ENCODE data around the gene TRAPPC12.
"Not testable (repeated sequence)": the region's sequence is repeated elsewhere in the genome, so short reads cannot be mapped to it uniquely, and the experiment has no call there.

Gene TRAPPC12

GRCh38 chr2:3379647-3380534 lies at the start of gene TRAPPC12:
TSS of gene TRAPPC12 (plus strand) at chr2:3379694. CDS start at chr2:3387624, 7,930 bp downstream.
- peak; percentile 86 for DNase-seq (ENCODE audit: low spot score)

DNA sequence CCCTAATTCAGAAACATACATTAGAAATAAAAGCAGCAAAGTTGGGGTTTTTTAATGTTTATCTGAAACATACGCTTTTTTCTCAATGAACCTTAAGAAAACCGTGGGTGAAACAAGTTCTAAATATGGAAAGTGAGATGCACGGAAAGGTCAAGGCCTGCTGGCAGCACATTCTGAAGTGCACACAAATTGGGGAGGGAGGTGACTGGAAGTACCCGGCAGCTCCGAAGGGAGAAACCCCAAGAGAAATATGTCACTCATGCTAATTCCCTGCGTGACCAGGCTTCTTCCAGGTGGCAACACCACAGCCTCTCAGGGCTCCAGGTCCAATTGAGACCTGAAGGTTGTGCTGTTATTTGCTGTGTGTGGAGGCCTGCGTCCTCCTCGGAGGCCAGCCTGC lies 47.4 kb upstream of the TRAPPC12 start:
- DNase-seq (ENCODE audit: low spot score) = no peak

- no peak for DNase-seq (ENCODE audit: low spot score)
These were observed 44.8 kb upstream of the TRAPPC12 start for GRCh38 chr2:3334392-3335345.

DNA sequence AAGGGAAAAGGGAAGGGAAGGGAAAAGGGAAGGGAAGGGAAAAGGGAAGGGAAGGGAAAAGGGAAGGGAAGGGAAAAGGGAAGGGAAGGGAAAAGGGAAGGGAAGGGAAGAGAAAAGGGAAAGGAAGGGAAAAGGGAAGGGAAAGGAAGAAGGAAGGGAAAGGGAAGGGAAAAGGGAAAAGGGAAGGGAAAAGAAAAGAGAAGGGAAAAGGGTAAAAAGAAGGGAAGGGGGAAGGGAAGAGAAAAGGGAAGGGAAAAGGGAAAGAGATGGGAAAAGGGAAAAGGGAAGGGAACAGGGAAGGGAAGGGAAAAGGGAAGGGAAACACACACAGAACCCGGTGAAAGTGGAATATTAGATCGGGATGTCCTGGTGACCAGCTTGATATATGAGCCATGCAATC lies 42.6 kb upstream of the TRAPPC12 start:
- no peak for DNase-seq (ENCODE audit: low spot score)

- DNase-seq (ENCODE audit: low spot score) = no peak
These were observed 41.2 kb upstream of the TRAPPC12 start for GRCh38 chr2:3338340-3338739.

GRCh38 chr2:3340144-3340543 lies 39.4 kb upstream of the TRAPPC12 start:
- no peak for DNase-seq (ENCODE audit: low spot score)

DNA sequence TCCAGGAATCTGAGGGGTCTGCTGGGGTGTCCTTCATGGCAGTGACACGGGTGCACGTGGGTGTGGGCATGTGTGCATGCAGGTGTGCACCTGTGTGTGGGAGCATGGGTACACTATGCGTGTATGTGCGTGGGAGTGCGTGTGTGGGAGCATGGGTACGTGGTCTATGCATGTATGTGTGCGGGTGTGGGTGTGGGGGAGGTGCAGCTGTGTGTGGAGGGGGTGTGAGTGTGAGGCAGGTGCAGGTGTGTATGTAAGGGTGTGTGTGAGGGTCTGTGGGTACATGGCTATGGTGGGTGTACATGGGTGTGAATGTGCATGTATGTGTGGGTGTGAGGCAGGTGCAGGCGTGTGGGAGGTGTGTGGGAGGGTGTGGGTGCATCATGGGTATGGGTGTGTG lies 38.2 kb upstream of the TRAPPC12 start:
- no peak for DNase-seq (ENCODE audit: low spot score)

DNA sequence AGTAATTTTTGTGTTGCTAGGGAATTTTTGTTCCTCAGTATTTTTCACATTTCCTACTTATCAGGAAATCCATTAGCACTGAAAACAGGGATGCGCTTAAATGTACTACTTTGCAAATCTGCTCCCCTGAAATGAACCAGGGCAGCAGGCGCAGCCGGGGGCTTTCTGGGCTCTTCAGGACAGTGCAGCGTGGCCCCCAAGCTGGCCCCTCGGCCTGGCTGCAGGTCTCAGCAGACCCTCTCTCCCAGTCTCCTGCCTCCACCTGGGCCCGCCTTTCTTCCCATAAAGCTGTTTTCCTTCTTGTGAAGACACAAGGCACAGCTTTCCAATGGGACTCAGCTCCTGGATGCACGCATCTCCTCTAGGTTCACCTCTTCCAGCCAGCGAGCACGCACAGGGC lies 37.2 kb upstream of the TRAPPC12 start:
- DNase-seq (ENCODE audit: low spot score) = no peak

GRCh38 chr2:3343012-3343411 lies 36.5 kb upstream of the TRAPPC12 start:
- DNase-seq (ENCODE audit: low spot score) = no peak

DNA sequence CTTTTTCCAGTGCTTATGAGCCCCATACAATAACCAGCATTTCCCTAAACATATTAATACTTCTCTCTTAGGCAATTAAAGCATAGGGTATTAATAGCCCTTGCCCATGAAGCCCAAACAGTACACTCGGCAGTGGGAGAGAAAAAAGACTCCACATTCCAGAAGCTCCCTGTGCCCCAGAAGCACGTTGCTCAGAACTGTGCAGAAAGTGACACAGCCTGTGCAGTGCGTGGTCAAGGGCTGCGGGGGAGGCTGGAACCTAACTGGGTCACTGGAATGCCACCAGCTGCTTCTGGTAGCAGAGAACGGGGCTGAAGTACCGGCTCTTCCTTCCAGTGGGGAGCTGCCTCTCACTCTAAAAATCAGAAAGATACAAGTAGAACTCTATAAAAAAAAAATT lies 34.6 kb upstream of the TRAPPC12 start:
- no peak for DNase-seq (ENCODE audit: low spot score)

DNA sequence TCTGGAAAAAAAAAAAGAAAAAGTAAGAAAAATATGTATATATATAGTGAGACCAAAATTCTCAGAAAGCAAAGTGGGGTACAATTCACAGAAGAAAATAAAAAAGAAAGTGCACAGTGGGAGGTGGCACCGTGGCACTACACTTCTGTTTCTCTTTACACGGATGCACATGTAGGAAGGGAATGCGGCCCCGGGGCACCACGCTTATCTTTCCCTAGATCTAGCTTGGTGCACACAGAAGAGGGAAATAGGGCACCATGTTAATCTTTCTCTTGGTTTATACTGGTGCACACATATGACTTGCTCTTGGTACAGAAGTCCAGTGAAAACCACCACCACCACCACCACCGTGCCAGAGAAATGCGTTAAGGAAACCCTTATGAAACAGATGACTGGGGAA lies 33.9 kb upstream of the TRAPPC12 start:
- DNase-seq (ENCODE audit: low spot score) = no peak

GRCh38 chr2:3348767-3349166 lies 30.7 kb upstream of the TRAPPC12 start:
- DNase-seq (ENCODE audit: low spot score) = no peak

- peak; percentile 29 for DNase-seq (ENCODE audit: low spot score)
These were observed 30.2 kb upstream of the TRAPPC12 start for GRCh38 chr2:3349211-3349693.

DNA sequence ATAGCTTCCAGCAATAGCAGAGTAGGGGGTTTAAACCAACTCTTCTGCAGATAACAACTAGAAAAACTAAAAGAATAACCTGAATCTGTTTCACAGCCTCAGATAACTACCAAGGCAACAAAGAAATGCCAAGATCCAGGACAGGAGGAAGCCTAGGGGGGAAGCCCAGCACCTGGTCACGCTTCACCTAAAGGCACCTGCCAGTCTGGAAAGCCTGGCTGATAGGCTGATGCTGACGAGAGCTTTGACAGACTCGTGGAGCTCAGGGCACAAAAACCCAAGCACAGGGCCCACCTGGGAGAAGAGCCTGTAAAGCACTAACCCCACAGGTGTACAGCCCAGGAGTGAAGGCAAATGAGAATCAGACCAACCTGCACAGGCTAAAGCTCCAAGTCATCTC lies 24.5 kb upstream of the TRAPPC12 start:
- DNase-seq (ENCODE audit: low spot score) = no peak

DNA sequence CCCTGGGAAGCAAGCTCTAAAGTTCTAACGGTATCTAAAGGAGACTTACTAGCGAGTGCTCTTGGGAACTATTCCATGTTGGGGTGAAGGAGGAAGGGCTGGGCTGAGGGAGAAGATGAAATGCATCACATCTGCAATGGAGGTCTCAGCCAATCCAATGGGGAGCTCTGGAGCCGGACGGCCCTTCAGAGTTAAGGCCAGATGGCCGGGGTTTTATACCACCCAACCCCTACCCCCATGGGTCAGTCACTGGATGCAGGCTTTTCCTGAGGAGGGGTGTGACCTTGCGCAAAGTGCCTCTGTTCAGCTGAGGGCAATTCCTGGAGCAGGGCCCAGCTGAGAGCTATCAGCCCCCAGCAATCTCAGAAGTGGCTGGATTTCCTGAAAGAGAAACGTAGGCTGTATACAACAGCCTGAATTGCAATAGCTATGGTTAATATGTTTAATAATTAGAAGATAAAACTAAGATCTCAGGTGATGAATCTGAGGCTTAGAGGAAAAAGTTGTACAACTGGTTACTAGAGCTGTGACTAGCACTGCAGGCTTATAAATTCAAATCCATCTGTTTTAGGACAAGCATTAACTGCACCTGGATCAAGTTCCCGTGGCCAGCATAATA lies 23.4 kb upstream of the TRAPPC12 start:
- DNase-seq (ENCODE audit: low spot score) = no peak

GRCh38 chr2:3356799-3357198 lies 22.7 kb upstream of the TRAPPC12 start:
- DNase-seq (ENCODE audit: low spot score) = no peak

- DNase-seq (ENCODE audit: low spot score) = not testable (repeated sequence)
These were observed 22.0 kb upstream of the TRAPPC12 start for GRCh38 chr2:3357446-3357845.

DNA sequence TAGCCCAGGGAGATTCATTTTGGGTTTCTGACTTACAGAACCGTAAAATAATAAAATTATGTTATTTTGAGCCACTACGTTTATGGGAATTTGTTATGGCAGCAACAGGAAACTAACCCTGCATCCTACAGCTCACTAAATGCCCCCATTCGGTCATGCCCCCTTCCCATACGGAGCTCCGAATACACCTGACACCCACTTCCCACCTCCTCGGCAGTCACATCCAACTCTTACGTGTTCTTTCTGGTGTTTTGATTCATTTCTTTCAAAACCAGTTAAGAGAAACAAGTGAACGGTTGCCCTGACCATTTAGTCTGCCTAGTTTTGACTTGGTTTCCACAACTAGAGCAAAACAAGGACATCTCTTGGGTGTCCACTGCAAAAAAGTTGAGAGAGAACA lies 21.6 kb upstream of the TRAPPC12 start:
- DNase-seq (ENCODE audit: low spot score) = no peak

GRCh38 chr2:3361518-3362389 lies 17.7 kb upstream of the TRAPPC12 start:
- no peak for DNase-seq (ENCODE audit: low spot score)

DNA sequence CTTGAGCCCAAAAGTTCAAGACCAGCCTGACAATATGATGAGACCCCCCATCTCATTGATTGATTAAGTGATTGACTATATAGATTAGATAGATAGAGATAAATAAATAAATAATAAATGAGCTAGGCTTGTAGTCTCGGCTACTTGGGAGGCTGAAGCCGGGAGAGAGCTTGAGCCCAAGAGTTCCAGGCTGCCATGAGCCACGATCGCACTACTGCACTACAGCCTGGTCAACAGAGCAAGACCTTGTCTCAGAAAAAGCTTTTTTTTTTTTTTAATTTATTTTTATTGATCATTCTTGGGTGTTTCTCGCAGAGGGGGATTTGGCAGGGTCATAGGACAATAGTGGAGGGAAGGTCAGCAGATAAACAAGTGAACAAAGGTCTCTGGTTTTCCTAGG lies 14.3 kb upstream of the TRAPPC12 start:
- DNase-seq (ENCODE audit: low spot score) = no peak

DNA sequence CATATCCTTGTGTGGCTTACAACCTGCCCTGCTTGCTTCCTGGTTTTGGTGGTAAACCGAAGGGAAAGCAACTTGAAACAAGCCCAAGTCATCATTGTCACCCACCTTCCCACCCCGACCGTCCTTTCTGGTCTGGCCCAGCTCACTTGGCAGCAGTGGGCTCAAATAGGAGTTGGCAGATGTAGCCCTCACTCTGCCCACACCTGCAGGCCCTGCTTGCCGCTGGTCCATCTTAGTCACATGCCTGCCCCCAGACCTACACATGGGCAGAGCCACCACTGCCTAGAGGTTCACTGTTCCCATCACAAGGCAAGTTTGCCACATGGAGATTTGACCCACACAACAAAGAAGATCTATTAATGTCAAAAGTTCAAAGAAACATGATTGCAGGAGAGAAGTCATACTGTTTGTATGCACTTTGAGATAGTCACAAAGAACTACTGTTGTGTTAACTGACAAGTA lies 11.2 kb upstream of the TRAPPC12 start:
- no peak for DNase-seq (ENCODE audit: low spot score)

Measured in globus pallidus (tissue), 1 donor.